Fibroblast of skin of left biceps (primary cell): Measurements from ENCODE around the gene APBB3.

ENCODE experiments used
- DNase-seq, 2 experiments: peaks; one replicate each; pipeline ENCODE4 v3.0.0-alpha.2; 2013; ENCODE audit warnings: low read depth in 2 of 2

The APBB3 gene

DNA sequence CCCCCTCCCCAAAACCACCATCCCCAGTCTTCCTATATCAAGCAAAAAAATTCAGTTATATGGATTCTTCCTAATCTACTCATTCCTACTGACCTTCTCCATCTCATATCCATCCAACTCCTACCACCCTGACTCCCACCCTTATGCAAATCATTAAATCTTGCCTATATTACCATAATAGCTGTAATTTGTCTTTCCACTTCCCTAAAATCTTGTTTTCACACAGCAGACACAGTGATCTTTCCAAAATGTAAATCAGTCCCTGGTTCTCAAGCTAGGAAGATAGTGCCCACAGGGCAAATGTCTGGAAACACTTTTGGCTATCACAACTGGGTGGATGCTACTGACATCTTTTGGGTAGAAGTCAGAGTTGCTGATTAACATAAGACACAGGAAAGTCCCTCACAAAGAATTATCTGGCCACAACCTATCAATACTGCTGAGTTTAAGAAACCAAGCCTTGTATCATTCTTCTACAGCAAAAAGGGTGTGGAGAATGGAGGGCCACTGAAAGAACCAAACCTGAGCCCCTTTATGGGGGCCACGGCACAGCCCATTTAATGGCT, 8.6 kb downstream of the APBB3 start:
- no peak for DNase-seq

DNA sequence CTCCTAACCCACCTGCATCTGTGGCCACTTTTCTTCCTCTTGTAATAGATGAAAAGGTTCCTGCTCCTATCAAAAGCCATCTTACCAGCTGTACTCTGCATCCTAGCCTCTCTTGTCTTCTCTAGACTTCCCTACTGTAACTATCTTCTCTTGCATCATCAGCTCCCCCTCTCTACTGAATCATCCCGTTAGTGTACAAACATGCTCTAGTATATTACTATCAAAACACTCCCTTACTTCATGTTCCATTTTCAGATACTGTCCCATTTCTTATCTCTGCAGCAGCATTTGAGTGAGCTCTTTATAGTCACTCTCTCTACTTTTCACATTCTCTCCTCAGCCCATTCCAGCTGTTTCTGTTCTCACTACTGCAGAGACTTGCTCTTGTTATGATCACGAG, 9.9 kb downstream of the APBB3 start:
- DNase-seq = no peak

DNA sequence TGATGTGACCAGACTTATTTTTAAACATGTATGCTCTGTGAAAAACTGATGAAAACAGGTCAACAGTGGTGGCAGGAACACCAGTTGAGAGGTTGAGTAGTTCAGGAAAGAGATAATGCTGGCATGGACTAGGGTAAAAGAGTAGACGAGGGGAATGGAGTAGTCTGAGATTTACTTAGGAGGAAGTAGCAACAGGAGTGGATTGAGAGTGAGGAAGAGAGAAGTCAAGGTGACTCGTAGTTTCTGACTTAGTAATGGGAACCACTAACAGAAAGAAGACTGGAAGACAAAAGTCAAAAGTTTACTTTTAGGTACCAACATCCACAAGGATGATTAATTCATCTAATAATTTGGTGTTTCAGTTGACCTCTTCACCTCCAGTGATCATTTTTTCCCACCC, 10.7 kb downstream of the APBB3 start:
- DNase-seq = no peak

DNA sequence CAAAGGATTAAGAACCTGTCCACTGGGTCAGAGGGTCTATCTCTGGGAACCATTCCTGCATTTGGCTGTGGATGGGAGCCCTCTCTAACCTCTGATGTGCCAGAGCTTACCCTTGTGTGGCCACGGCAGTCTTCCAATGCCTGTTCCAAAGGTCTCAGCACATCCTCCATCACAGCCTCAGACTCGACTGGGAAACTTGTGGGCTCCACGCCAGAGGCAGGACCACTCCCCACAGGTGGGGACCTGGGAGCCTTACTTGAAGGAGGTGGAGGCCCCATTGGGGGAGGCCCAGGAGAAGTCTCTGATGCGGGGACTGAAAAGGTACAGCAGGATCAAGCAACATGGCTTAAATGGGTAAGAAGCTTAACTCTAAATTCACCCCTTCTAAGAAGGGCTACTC, 12.5 kb downstream of the APBB3 start:
- DNase-seq = no peak

DNA sequence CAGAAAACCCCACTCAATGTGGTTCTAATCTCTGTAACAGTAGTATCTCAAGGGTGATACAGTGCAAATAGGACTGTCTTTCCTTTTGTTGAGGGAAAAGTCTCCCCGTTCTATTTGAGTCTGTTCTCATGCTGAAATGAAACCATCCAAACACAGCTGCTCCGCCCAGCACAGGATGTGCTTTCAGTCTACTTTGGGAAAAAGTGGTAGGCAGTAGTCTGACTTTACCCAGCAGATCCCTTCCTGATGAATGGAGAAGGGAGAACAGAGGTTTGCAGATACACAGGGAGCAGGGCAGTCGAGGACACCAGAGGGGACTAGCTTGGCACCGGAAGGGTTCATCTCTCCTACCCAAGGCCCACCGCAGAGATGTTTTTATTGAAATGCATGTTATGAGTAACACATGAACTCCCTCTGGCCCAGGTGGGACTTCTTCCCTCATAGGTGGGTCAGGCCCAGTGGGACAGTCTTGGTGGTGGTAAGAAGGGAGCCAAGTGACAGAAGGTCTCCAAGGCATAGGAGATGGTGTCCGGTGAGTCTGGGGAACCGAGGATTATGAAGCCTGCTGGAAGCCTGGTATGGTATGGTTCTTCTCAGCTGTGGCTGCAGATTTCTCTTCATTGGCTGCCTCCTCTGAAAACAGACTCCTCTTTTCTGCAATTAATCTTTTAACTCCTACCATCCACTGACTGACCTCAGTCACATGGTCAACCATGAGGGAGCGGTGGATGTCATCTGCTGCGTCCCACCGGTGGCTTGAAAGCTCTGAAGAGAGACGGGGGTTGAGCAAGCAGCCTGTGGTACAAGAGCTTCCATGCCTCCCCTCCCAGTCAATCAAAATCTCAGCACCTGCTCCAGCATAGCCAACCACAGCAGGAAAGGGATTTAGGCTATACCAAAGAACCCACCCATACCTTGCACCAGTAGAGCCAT, 14.0 kb downstream of the APBB3 start:
- no peak for DNase-seq

DNA sequence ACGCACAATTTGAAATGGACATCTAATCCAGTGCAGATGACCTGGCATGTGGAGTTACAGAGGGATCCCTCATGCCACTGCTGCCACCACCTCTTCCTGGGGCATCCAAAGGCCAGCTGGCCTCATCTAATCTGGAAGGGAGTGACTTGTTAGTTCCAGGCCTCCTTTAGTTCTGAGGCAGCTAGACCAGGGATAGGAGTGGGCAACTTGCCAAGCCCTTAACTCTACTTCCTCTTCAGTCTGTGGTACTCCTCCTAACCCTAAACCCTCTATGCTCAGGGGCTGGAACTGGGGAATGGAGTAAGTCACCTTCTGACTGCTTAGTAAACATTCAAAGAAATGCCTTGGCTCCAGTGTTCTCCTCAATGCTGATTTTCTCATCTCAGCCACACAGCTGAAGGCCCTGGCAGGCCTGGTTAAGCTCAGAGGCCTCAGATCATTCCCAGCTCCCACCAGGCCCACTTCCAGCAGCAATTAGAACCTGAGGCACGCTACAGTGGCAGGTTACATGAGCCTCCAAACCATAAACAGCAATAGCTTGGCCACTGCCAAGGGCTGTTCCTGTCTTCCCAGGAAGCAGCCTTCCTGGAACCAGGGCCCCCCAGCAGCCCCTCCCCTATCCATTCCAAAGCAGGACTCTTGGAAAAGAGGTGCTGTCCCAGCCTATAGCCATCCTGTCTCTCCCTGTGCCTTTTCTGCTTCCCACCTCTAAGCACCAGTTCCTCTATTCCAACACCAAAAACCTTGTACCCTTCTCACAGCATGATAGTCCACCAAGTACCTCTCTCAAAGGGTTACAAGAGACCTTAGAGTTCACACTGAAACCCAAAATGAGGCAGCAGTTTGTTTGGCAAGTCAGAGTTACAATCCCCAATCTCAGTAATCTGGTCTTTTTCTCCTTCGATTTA, 14.9 kb downstream of the APBB3 start:
- no peak for DNase-seq

DNA sequence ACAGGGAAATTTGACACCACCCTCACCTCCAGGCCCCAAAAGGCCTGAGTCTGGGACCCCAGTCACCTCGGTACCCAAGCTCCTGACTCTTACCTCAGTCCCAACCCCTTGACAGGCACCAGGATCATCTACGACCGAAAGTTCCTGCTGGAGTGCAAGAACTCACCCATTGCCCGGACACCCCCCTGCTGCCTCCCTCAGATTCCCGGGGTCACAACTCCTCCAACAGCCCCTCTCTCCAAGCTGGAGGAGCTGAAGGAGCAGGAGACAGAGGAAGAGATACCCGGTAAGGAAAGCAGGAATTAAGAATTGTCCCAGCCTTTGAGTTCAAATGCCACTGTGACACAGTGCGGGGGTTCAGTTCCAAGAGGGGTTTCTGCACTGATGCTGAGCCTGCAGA, 15.6 kb downstream of the APBB3 start:
- no peak for DNase-seq

DNA sequence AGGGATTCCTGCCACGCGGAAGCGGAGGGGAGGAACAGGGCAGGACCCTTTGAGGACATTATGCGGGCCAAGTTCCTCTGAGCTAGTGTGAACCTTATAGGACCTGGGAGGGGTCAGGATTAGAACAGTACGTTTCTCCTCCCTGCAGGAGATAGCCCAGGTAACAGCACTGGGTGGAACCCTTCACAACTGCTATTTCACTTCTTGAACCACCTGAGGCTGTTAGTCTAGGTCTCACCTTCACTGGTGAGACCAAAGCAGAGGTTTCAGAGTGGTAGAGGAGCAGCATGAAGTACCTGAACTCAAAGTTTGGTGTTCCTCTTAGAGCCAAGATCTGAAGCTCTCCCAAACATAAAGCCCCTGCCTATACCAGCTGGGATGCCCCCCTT, 16.1 kb downstream of the APBB3 start:
- no peak for DNase-seq

DNA sequence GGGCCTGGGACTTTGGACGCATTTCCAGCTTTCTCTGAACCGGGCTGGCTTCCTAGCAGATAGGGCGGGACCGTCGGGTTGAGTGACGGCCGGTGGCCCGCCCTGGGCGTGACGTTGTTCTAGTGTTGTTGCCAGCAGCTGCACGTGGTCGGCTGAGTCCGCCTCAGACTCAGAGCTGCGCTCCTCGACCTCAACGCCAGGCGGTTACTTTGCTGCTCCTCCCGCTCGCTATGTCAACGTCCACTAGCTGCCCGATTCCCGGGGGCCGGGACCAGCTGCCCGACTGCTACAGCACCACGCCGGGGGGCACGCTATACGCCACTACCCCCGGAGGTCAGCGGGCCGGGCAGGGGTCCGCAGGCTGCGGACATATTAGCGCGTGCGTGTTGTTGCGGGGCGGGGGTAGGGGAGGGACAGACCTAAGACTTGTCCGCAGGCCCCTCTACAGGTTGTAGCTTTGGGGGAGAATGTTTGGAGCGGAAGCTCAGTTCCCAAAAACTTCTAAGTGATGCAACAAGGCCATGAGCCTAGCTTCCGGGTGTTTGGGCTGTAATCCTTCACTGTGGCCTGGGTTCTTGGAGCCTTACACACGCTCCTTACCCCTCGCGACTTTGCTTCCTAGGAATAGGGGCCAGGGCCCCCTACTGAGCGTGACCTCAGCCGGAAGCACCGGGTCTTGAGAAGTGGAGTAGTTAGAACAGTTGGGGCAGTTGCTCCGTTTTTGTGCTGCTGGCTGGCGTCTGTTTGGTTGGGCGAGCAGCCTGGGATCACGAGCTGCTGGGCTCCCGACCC, 16.7 kb downstream of the APBB3 start, which contains the start of gene EIF4EBP3:
EIF4EBP3 (plus strand) TSS at position 155 of the 792 bp plus-strand sequence; CDS start at position 231, 76 bp downstream.
- DNase-seq = peak; percentile 72 to 73

DNA sequence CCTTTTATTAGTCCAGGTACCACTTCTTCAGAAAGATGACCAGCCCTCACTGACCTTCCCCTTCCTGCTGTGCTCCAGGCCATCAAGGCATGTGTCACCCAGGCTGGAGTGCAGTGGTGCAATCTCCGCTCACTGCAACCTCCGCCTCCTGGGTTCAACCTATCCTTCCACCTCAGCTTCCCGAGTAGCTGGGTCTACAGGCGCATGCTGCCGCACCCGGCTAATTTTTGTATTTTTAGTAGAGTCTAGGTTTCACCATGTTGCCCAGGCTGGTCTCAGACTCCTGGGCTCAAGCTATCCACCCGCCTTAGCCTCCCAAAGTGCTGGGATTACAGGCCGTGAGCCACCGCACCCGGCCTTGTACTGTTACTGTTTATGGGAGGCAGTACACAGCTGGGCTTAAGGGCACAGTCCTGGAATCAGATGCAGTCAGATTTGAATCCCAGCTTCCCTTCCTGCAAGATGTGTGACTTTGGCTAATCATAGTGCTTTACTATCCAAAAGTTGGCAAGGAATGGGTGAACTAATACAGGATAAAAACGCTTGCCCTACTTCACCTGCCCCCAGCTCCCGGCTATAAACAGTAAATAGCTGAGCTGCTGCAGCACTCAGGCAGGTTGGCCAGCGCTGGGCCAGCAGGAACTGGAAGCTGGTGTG, 17.4 kb downstream of the APBB3 start:
- no peak for DNase-seq

DNA sequence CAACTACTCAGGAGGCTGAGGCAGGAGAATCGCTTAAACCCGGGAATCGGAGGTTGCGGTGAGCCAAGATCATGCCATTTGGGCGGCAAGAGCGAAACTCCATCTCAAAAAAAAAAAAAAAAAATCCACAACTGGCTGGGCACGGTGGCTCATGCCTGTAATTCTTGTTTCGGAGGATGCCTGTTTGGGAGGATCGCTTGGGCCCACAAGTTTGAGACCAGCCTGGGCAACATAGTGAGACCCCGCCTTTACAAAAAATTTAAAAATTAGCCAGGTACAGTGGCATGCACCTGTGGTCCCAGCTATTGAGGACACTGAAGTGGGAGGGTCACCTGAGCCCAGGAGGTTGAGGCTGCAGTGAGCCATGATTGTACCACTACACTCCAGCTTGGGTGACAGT, 18.8 kb downstream of the APBB3 start:
- DNase-seq = no peak

DNA sequence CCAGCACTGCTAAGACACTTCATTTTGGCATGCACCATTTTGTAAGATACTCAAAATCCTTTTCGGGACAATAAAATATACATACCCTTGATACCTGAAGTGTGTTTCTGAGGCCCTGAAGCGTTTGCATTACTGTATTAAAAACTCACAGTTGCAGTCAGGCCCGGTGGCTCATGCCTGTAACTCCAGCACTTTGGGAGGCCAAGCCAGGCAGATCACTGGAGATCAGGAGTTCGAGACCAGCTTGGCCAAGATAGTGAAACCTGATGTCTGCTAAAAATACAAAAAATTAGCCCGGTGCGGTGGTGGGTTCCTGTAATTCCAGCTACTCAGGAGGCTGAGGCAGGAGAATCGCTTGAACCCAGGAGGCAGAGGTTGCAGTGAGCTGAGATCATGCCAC, 19.4 kb downstream of the APBB3 start:
- DNase-seq = no peak

DNA sequence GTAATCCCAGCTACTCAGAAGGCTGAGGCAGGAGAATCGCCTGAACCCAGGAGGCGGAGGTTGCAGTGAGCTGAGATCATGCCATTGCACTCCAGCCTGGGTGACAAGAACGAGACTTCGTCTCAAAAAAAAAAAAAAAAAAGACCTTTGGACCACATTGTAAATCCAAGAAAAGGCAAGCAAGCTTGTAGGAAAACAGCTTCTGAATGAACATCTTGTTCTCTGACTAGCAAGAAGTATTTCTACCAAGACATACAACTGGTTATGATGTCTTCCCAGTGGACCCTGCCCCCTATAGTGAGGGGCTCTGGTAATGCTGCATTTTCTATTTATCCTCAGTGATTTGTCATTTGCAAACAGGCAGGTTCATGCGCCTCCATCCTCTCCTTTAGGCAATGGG, 21.4 kb downstream of the APBB3 start:
- no peak for DNase-seq

DNA sequence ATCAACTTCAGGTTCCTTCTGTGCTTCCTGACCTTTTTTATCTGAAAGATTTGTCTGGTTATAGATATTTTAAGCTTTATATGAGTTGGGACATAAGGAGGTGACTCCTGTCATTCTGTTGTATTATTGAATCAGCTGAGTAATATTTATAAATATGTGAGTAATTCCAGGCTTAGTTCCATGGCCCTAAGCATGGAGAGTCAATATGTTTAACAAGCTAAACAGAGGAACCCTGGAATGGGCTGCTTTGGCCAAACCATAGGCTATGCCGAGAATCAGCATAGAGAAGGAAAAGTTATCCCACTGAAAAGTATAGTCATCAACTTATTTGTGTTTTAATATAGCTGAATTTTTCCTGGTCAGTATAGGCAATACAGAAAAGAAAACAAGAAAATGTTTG, 24.2 kb downstream of the APBB3 start:
- no peak for DNase-seq

DNA sequence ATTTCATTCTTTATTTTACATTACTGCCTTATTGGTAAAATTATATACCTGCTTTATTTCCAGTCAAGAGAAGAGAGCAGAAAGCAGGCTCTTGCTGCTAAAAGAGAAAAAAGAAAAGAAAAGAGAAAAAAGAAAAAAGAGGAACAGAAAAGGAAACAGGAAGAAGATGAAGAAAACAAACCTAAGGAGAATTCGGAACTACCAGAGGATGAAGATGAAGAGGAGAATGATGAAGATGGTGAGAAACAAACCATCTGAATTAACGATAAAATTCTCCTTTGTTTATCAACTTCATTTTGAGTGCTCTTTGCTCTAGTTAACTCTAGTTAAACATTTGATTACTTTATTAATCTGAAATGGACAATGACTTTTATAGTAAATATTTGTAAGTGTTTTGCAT, 40.4 kb downstream of the APBB3 start:
- DNase-seq = no peak

DNA sequence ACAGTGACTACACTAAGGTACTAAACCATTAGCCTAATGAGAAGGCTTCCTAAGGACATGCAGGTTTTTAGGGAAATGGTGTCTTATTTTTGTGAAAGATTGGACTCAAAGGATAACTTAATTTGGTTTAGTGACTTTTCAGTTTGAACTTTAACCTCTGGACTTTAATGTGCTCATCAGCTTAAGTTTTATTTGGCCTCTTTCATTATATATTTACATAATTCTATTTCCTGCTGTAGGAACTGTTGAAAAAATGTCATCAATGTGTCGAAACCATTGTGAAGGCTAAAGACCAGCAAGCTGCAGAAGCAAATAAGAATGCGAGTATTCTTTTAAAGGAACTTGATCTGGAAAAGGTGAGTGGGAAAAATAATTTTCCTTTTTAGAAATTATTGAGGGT, 51.3 kb downstream of the APBB3 start:
- no peak for DNase-seq

DNA sequence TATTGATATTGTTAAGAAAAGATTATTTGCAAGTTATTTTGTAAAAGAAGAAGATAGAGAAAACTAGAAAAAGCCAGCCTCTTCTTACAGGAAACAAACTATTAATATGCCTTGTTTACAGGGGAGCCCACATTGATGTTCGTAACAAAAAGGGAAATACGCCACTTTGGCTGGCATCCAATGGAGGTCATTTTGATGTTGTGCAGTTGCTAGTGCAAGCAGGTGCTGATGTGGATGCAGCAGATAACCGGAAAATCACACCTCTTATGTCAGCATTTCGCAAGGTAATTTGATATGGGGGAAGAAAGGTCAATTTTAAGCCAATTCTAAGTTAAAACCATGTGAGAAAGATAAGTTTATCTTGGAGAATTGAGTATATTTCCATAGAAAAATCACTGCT, 54.5 kb downstream of the APBB3 start:
- DNase-seq = no peak
